NCI-H82 (cell line): ENCODE results near the gene CDYL2.
"Not testable (repeated sequence)": the region's sequence is repeated elsewhere in the genome, so short reads cannot be mapped to it uniquely, and the experiment has no call there.

ENCODE experiments used
- DNase-seq: peaks from one replicate; lab custom pipeline; 2025; lab: John Stamatoyannopoulos, UW

CDYL2 gene

GRCh38 chr16:80744856-80745255 is 59.5 kb downstream of the CDYL2 start:
- DNase-seq = no peak

GRCh38 chr16:80743772-80744171 is 60.6 kb downstream of the CDYL2 start:
- no peak for DNase-seq

- DNase-seq = no peak
Observed at GRCh38 chr16:80743273-80743672, 61.1 kb downstream of the CDYL2 start.

- no peak for DNase-seq
Observed at GRCh38 chr16:80742331-80742730, 62.1 kb downstream of the CDYL2 start.

GRCh38 chr16:80741724-80742123 is 62.7 kb downstream of the CDYL2 start:
- no peak for DNase-seq

- no peak for DNase-seq
Observed at GRCh38 chr16:80739523-80739922, 64.9 kb downstream of the CDYL2 start.

GRCh38 chr16:80738521-80738920 is 65.9 kb downstream of the CDYL2 start:
- no peak for DNase-seq

- DNase-seq = no peak
Observed at GRCh38 chr16:80735846-80736245, 68.6 kb downstream of the CDYL2 start.

GRCh38 chr16:80733407-80733806 is 71.0 kb downstream of the CDYL2 start:
- DNase-seq = no peak

- DNase-seq = no peak
Observed at GRCh38 chr16:80731915-80732314, 72.5 kb downstream of the CDYL2 start.

- DNase-seq = not testable (repeated sequence)
Observed at GRCh38 chr16:80727066-80727763, 77.2 kb downstream of the CDYL2 start.

GRCh38 chr16:80725566-80726162 is 78.7 kb downstream of the CDYL2 start:
- DNase-seq = no peak

GRCh38 chr16:80723981-80724380 is 80.4 kb downstream of the CDYL2 start:
- no peak for DNase-seq

GRCh38 chr16:80723091-80723490 is 81.3 kb downstream of the CDYL2 start:
- DNase-seq = no peak

- no peak for DNase-seq
Observed at GRCh38 chr16:80720804-80721371, 83.5 kb downstream of the CDYL2 start.

- no peak for DNase-seq
Observed at GRCh38 chr16:80719573-80719972, 84.8 kb downstream of the CDYL2 start.

- no peak for DNase-seq
Observed at GRCh38 chr16:80718480-80719220, 85.7 kb downstream of the CDYL2 start.

- DNase-seq = no peak
Observed at GRCh38 chr16:80717611-80718010, 86.8 kb downstream of the CDYL2 start.

GRCh38 chr16:80716564-80717139 is 87.7 kb downstream of the CDYL2 start:
- DNase-seq = no peak

- no peak for DNase-seq
Observed at GRCh38 chr16:80711406-80711805, 93.0 kb downstream of the CDYL2 start.

- DNase-seq = no peak
Observed at GRCh38 chr16:80710918-80711317, 93.5 kb downstream of the CDYL2 start.

- DNase-seq = no peak
Observed at GRCh38 chr16:80708823-80709222, 95.6 kb downstream of the CDYL2 start.

GRCh38 chr16:80707686-80708085 is 96.7 kb downstream of the CDYL2 start:
- DNase-seq = no peak
